LNCaP clone FGC (cell line): ENCODE measurements around the gene LAPTM5.

Experiments used
- DNase-seq: peaks from one replicate; pipeline ENCODE4 v3.0.0-alpha.2; 2011; ENCODE audit warnings: low read depth
- H3K4me3 ChIP-seq: 2 replicates; pipeline ENCODE4 v1.5.1; 2011; ENCODE audit warnings: mild to moderate bottlenecking, low read depth, low read length, control low read depth
- TF ChIP-seq, protein P1 (sequence below): IDR thresholded peaks from 2 replicates; pipeline ENCODE4 v1.5.1; 2012; ENCODE audit warnings: mild to moderate bottlenecking; ENCODE audit not compliant: control insufficient read depth, insufficient read depth; ENCODE audit errors: extremely low read depth

LAPTM5 gene

DNA sequence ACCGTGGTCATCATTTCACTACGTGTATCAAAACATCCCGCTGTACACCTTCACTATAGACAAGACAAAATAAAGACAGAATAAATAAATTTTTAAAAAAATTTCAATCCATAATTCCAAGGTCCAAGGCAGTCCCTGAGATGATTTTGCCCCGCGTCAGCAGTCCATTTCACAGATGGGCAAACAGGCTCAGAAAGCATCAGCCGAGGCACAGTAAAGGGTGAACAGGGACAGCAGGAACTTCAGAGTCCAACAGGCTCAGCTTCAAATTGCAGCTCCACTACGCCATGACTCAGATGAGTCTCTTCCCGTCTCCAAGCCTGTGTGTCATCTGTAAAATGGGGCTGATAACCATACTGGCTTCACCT is 49.2 kb downstream of the LAPTM5 start:
- no peak for DNase-seq
- TF ChIP-seq, protein P1, sequence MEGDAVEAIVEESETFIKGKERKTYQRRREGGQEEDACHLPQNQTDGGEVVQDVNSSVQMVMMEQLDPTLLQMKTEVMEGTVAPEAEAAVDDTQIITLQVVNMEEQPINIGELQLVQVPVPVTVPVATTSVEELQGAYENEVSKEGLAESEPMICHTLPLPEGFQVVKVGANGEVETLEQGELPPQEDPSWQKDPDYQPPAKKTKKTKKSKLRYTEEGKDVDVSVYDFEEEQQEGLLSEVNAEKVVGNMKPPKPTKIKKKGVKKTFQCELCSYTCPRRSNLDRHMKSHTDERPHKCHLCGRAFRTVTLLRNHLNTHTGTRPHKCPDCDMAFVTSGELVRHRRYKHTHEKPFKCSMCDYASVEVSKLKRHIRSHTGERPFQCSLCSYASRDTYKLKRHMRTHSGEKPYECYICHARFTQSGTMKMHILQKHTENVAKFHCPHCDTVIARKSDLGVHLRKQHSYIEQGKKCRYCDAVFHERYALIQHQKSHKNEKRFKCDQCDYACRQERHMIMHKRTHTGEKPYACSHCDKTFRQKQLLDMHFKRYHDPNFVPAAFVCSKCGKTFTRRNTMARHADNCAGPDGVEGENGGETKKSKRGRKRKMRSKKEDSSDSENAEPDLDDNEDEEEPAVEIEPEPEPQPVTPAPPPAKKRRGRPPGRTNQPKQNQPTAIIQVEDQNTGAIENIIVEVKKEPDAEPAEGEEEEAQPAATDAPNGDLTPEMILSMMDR: no peak
- H3K4me3 ChIP-seq: no peak overlapping the region

DNA sequence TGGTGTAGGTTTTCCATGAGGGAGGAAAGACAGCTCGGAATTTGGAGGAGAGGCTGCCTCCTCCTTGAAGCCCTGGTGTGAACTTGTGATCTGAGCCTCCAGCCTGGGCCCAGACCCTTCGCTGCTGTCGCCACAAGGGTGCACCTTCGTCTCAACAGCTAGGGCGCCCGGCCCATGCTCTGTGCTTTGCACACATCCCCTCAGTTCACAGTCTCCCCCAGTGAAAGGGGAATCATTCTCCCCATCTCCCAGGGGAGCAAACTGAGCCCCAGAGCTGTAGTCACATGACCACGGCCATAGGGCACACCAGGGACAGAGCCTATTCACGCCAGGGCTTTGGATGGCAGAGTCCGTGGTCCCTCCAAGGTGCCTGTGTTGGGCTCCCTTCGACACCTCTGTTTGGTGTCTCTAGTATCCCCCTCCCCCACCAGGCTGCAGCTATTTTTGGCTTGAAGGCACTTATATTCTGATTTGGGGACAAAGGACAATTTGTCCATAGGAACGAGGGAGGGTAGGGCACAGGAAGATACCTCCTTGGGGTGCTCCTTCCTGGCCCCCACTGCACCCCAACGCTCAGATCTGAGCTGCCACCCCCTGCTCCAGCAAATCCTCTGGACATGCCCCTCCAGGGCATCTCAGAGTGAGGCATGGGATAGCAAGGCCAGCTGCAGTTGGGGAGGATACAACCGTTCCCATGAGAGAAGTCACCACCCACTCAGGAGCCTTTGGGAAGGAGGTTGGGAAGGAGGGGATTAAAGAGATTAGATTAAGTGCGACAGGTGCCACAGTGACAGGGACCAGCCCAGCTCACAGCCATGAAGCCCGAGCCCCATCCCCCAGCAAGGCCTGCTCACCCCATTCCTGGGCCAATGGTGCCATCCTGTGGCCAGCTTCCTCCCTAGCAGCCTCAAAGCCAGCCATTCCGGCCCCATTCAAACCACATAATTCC is 49.9 kb downstream of the LAPTM5 start:
- no peak for DNase-seq
- H3K4me3 ChIP-seq: no peak overlapping the region
- TF ChIP-seq, protein P1: peak; percentile 97

DNA sequence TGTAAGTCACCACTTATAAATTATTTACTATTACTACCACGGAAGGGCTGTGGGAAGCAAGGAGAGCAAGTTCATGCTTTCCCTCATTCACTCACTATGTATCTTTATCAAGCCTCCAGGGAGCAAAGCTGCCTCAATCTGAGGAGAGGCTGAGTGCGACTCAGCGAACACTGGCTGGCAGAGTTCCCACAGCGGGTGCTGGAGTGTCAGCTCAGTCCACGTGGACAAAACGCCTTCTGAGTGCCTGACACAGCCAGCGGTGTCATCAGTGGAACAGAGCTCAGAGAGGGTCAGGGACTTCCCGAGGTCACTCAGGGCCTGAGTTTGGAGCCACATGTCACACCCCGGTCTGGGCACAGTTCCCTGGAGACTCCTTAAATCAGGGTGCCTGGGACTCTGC is 51.0 kb downstream of the LAPTM5 start:
- DNase-seq: no peak
- no peak overlapping the region for H3K4me3 ChIP-seq
- TF ChIP-seq, protein P1: no peak

DNA sequence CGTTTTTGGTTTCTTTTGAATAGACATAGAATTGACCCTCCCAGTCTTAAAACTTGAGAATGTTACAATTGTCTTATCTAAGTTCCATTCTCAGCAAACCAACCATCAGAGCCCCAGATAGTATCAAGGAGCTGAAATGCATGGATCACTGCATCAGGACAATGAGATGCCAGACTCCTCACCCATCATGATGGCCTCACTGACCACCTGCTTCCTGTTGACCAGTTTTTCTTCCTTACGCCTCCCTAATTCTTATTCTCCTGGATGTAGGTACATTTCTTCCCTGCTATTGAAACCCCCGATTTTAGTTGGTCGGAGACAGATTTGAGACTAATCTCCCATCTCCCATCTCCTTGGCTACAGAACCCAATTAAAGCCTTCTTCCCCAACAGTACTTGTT is 51.9 kb downstream of the LAPTM5 start:
- TF ChIP-seq, protein P1: no peak
- no peak overlapping the region for H3K4me3 ChIP-seq
- DNase-seq: no peak

DNA sequence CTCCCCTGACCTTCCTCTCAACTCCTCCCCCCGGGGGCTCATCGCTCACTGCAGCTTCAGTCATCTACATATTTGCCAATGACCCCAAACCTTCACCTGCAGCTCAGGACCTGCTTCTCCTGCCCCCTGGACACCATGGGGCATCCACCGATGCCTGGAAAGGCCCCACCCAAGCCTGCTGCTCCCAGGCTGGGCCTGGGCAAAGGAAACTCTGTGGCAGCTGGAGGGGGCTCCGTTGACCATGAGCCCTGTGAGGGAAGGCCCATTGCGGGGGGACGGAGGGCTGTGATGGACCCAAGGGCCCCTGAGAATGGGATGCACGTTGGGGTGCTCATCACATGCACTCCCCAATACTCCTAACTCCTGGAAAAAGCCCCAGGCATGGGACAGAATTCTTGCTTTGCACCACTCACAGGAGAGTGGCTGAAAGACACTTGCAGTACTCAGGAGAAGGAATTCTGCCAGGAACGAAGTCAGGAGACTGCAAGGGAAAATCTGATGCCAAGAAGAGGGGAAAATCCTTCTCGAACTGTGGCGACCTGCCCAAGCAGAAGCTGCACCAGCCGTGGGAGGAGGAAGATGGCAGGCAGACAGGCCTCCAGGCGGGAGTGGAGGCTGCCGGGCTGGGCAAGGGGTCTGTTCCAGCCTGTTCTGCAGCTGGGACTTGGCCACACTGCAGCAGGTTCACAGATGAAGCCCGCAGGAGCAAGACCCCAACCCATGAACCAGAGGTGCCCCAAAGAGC is 52.6 kb downstream of the LAPTM5 start:
- DNase-seq: no peak
- TF ChIP-seq, protein P1: no peak
- no peak overlapping the region for H3K4me3 ChIP-seq

DNA sequence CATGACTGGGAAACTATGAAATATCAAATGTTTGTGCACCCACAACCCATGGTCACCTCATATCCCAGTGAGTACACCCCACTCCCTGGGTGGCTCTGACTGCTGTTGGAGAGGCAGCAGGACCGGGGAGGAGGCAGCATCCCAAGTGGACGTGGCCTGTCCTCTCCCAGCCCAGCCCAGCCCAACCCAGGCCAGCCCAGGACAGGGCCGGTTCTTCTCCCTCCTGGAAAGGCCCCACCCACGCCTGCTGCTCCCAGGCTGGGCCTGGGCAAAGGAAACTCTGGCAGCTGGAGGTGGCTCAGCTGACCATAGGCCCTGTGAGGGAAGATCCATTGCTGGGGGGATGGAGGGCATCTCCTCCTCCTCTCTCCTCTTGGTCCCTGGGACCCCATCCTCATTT is 53.3 kb downstream of the LAPTM5 start:
- TF ChIP-seq, protein P1: no peak
- H3K4me3 ChIP-seq: no peak overlapping the region
- no peak for DNase-seq
